K562 (cell line): ENCODE measurements around the gene NMUR1. TPM values are rescaled to one million over a fixed set of nuclear protein-coding genes. Genes with fewer than 3 reads are reported as not detected.

ENCODE experiments used
- ADNP ChIP-seq: fragments of 200-800 bp; sonication (Bioruptor generic); IDR thresholded peaks from 2 replicates; pipeline ENCODE4 v1.6.1; 2016; ENCODE audit warnings: missing genetic modification characterization, missing compliant biosample characterization
- ASH1L ChIP-seq: fragments of 450-650 bp; IDR thresholded peaks from 2 replicates; pipeline ENCODE4 v1.6.1; 2018; ENCODE audit warnings: borderline replicate concordance, mild to moderate bottlenecking, low read depth; ENCODE audit not compliant: partially characterized antibody
- DPF2 ChIP-seq: fragments of 450-650 bp; IDR thresholded peaks from 2 replicates; pipeline ENCODE4 v1.6.1; 2016
- E2F3 ChIP-seq: fragments of 250-450 bp; sonication (Bioruptor Pico); IDR thresholded peaks from 2 replicates; pipeline ENCODE4 v1.4.0; 2020; ENCODE audit warnings: mild to moderate bottlenecking
- EP400 ChIP-seq: fragments of 450-650 bp; IDR thresholded peaks from 2 replicates; pipeline ENCODE4 v1.6.1; 2017; ENCODE audit warnings: antibody characterized with exemption, mild to moderate bottlenecking, moderate library complexity
- EWSR1 ChIP-seq: fragments of 450-650 bp; IDR thresholded peaks from 2 replicates; pipeline ENCODE4 v1.6.1; 2018; ENCODE audit warnings: borderline replicate concordance, mild to moderate bottlenecking, low read depth, moderate library complexity; ENCODE audit not compliant: partially characterized antibody
- FUS ChIP-seq: fragments of 200-400 bp; formaldehyde crosslinking; optimal IDR thresholded peaks from 2 replicates; pipeline ENCODE3; 2017; ENCODE audit warnings: low read depth, low read length
- GABPB1 ChIP-seq: sonication (generic); formaldehyde crosslinking; IDR thresholded peaks from 2 replicates; pipeline ENCODE4 v1.8.0; 2022; ENCODE audit warnings: mild to moderate bottlenecking, missing genetic modification reagents
- MAFK ChIP-seq: IDR thresholded peaks from 2 replicates; pipeline ENCODE4 v1.6.1; 2011; ENCODE audit warnings: low read length, improper control_type of control experiment
- MECOM ChIP-seq: fragments of 250-450 bp; sonication (Bioruptor Pico); IDR thresholded peaks from 2 replicates; pipeline ENCODE4 v1.8.0; 2022; ENCODE audit warnings: inconsistent platforms
- NCOA1 ChIP-seq: fragments of 450-650 bp; IDR thresholded peaks from 2 replicates; pipeline ENCODE4 v1.6.1; 2016; ENCODE audit warnings: low read depth
- NONO ChIP-seq, 2 experiments: fragments of 200-400 bp in 1 of 2; fragments of 450-650 bp in 1 of 2; formaldehyde crosslinking in 1 of 2; IDR thresholded peaks; 2 replicates each; pipeline ENCODE4 v1.6.1; 2017; ENCODE audit warnings: low read depth in 2 of 2, mild to moderate bottlenecking in 2 of 2, moderate library complexity in 2 of 2, low read length in 1 of 2
- NRF1 ChIP-seq, 2 experiments: fragments of 450-650 bp; IDR thresholded peaks in 1 of 2; conservative IDR thresholded peaks in 1 of 2; 2 replicates each; pipeline ENCODE4 v1.6.1; 2014; ENCODE audit warnings: mild to moderate bottlenecking in 2 of 2
- POLR2A ChIP-seq: fragments of 450-650 bp; conservative IDR thresholded peaks from 2 replicates; pipeline ENCODE4 v1.6.1; 2016
- RAD21 ChIP-seq, 2 experiments: fragments of 250-450 bp in 1 of 2; fragments of 450-650 bp in 1 of 2; sonication (Bioruptor Pico) in 1 of 2; formaldehyde crosslinking in 1 of 2; IDR thresholded peaks in 1 of 2; conservative IDR thresholded peaks in 1 of 2; 2 replicates each; pipeline versions ENCODE4 v1.4.0 to v1.8.0; 2020 to 2022; ENCODE audit warnings: mild to moderate bottlenecking in 2 of 2, moderate library complexity in 1 of 2
- SRSF1 ChIP-seq: fragments of 200-400 bp; formaldehyde crosslinking; IDR thresholded peaks from 2 replicates; pipeline ENCODE4 v1.6.1; 2017; ENCODE audit warnings: mild to moderate bottlenecking, low read depth, low read length, moderate library complexity
- STAT5B ChIP-seq: fragments of 250-450 bp; sonication (Bioruptor Pico); IDR thresholded peaks from 2 replicates; pipeline ENCODE4 v1.8.0; 2021; ENCODE audit warnings: mild to moderate bottlenecking, inconsistent platforms
- TEAD1 ChIP-seq, 2 experiments: fragments of 450-650 bp in 1 of 2; sonication (generic) in 1 of 2; formaldehyde crosslinking; IDR thresholded peaks; 2 replicates each; pipeline versions ENCODE4 v1.4.0 to v1.8.0; 2020 to 2022; ENCODE audit warnings: mild to moderate bottlenecking in 2 of 2, missing genetic modification reagents in 1 of 2
- XRCC5 ChIP-seq: fragments of 200-400 bp; formaldehyde crosslinking; IDR thresholded peaks from 2 replicates; pipeline ENCODE4 v1.6.1; 2017; ENCODE audit warnings: low read depth, mild to moderate bottlenecking, low read length
- YY1 ChIP-seq, 3 experiments: IDR thresholded peaks; 2 replicates each; pipeline ENCODE4 v1.6.1; 2011; ENCODE audit warnings: low read length in 2 of 3, mild to moderate bottlenecking in 2 of 3, moderate library complexity in 2 of 3, borderline replicate concordance in 1 of 3, control low read depth in 1 of 3, low read depth in 1 of 3; ENCODE audit not compliant: insufficient read depth in 3 of 3, insufficient replicate concordance in 2 of 3, control insufficient read depth in 1 of 3, insufficient read length in 1 of 3; ENCODE audit errors: extremely low read depth in 1 of 3
- ZBTB7A ChIP-seq: IDR thresholded peaks from 2 replicates; pipeline ENCODE4 v1.6.1; 2011; ENCODE audit warnings: low read depth, mild to moderate bottlenecking, low read length, moderate library complexity, borderline replicate concordance; ENCODE audit not compliant: control insufficient read depth
- ZNF133 ChIP-seq: fragments of 250-450 bp; sonication (Bioruptor Pico); IDR thresholded peaks from 2 replicates; pipeline ENCODE4 v1.4.0; 2020; ENCODE audit warnings: mild to moderate bottlenecking
- ZNF384 ChIP-seq: IDR thresholded peaks from 2 replicates; pipeline ENCODE4 v1.6.1; 2012; ENCODE audit warnings: low read depth, low read length, improper control_type of control experiment
- ZNF696 ChIP-seq: fragments of 250-450 bp; sonication (Bioruptor Pico); conservative IDR thresholded peaks from 2 replicates; pipeline ENCODE4 v1.4.0; 2020; ENCODE audit warnings: mild to moderate bottlenecking, moderate library complexity
- polyA plus RNA-seq, 8 experiments: library from polyadenylated mRNA; depleted of rRNA in 4 of 8; stranded (reverse) in 5 of 8; unstranded in 3 of 8; fragments of >200 nt; fragmentation: Nextera tagmentation in 2 of 8; fragmentation: Illumina TruSeq in 1 of 8; extraction: Ambion mirVana in 2 of 8; extraction: Trizol in 1 of 8; gene quantifications; 2 replicates each; pipeline versions ENCODE4 v1.2.1 to v1.2.3, GENCODE V29; 2011 to 2014; ENCODE audit warnings: inconsistent platforms in 1 of 8, missing spikeins in 1 of 8
- total RNA-seq, 7 experiments: library from RNA; depleted of rRNA in 6 of 7; stranded (reverse); fragments of >200 nt in 6 of 7; fragmentation: Illumina TruSeq in 2 of 7; extraction: Trizol in 2 of 7; gene quantifications; 2 replicates each; pipeline versions ENCODE4 v1.2.1 to v1.2.3, GENCODE V29; 2011 to 2021; ENCODE audit warnings: low replicate concordance in 1 of 7
- TF ChIP-seq, protein P1 (sequence below): fragments of 250-450 bp; sonication (Bioruptor Pico); IDR thresholded peaks from 2 replicates; pipeline ENCODE4 v1.4.0; 2020
- TF ChIP-seq, protein P2 (sequence below): fragments of 250-450 bp; sonication (Bioruptor Pico); IDR thresholded peaks from 2 replicates; pipeline ENCODE4 v1.8.0; 2021; ENCODE audit warnings: mild to moderate bottlenecking, moderate library complexity
- TF ChIP-seq, protein P3 (sequence below): fragments of 450-650 bp; formaldehyde crosslinking; IDR thresholded peaks from 2 replicates; pipeline ENCODE4 v1.4.0; 2022; ENCODE audit warnings: missing genetic modification characterization

The NMUR1 gene
- total and polyA plus RNA-seq, 9 of the 15 experiments (the other 6 are each of a cell fraction or from before 2014, with no cell fraction given): 0.01 to 0.27 (median 0.15) TPM

DNA sequence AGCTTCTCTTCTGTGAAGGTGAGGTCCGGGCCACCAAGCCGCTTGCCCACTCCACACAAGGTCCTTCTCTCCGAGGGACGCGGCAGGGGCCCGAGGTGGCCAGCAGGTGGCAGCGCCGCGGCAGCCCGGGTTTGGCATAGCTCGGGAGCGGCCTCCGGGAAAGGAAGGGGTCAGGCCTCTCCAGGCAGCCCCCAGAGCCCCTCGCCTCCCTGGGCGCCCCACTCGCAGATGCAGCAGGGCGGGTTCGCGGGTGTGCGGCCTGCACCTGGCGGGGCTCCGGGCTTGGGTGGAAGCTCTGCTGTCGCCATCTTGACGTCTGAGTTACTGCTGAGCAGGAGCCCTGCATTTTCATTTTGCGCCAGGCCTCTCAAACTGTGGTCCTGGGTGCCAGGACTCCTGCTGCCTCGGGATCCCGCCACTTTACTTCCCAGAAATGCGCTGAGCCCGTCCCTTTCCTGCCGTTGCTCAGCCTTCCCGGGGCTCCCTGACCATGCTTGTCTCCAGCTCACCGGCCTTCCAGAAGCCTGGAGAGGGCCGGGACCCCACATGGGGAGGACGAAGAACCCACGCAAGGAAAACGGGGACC, 47.3 kb downstream of the NMUR1 start (continued):
- TF ChIP-seq ZBTB7A (peak; percentile 86; the same call in 1 of the 2 replicates), XRCC5 (0 out of 2 replicates have a peak, but pooled peaks have one; percentile 25), NONO (IDR thresholded peaks at IDR 0.05; ENCODE audit: low read depth in 2 of 2, low read length in 1 of 2) (no peak), TEAD1 (CRISPR knock-in tag; IDR thresholded peaks at IDR 0.05) (no peak), ZNF696 (no peak), DPF2 (no peak), STAT5B (CRISPR knock-in tag) (no peak), NRF1 (conservative IDR thresholded peaks at IDR 0.05 in 1 of 2, IDR thresholded peaks at IDR 0.05 in 1 of 2) (no peak), EP400 (no peak), NCOA1 (no peak), MAFK (no peak), GABPB1 (CRISPR knock-in tag) (no peak), EWSR1 (no peak), YY1 (IDR thresholded peaks at IDR 0.05; ENCODE audit: borderline replicate concordance in 1 of 3, control insufficient read depth in 1 of 3, extremely low read depth in 1 of 3, insufficient read depth in 3 of 3, insufficient read length in 1 of 3, insufficient replicate concordance in 2 of 3, low read depth in 1 of 3, low read length in 2 of 3) (no peak), ZNF384 (no peak), SRSF1 (no peak), POLR2A (no peak), MECOM (CRISPR knock-in tag) (no peak), E2F3 (no peak), RAD21 (CRISPR knock-in tag; conservative IDR thresholded peaks at IDR 0.05 in 1 of 2, IDR thresholded peaks at IDR 0.05 in 1 of 2) (peak; percentile 37 to 41), FUS (no peak), ZNF133 (CRISPR knock-in tag) (no peak), ASH1L (no peak), ADNP (tag) (no peak)
- TF ChIP-seq, protein P1, sequence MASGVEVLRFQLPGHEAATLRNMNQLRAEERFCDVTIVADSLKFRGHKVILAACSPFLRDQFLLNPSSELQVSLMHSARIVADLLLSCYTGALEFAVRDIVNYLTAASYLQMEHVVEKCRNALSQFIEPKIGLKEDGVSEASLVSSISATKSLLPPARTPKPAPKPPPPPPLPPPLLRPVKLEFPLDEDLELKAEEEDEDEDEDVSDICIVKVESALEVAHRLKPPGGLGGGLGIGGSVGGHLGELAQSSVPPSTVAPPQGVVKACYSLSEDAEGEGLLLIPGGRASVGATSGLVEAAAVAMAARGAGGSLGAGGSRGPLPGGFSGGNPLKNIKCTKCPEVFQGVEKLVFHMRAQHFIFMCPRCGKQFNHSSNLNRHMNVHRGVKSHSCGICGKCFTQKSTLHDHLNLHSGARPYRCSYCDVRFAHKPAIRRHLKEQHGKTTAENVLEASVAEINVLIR: no peak
- TF ChIP-seq, protein P2, sequence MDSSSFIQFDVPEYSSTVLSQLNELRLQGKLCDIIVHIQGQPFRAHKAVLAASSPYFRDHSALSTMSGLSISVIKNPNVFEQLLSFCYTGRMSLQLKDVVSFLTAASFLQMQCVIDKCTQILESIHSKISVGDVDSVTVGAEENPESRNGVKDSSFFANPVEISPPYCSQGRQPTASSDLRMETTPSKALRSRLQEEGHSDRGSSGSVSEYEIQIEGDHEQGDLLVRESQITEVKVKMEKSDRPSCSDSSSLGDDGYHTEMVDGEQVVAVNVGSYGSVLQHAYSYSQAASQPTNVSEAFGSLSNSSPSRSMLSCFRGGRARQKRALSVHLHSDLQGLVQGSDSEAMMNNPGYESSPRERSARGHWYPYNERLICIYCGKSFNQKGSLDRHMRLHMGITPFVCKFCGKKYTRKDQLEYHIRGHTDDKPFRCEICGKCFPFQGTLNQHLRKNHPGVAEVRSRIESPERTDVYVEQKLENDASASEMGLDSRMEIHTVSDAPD: no peak
- TF ChIP-seq, protein P3, sequence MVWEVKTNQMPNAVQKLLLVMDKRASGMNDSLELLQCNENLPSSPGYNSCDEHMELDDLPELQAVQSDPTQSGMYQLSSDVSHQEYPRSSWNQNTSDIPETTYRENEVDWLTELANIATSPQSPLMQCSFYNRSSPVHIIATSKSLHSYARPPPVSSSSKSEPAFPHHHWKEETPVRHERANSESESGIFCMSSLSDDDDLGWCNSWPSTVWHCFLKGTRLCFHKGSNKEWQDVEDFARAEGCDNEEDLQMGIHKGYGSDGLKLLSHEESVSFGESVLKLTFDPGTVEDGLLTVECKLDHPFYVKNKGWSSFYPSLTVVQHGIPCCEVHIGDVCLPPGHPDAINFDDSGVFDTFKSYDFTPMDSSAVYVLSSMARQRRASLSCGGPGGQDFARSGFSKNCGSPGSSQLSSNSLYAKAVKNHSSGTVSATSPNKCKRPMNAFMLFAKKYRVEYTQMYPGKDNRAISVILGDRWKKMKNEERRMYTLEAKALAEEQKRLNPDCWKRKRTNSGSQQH: no peak
